B cell (primary cell): ENCODE results near the gene RNF181. TPM values are rescaled to one million over a fixed set of nuclear protein-coding genes. Genes with fewer than 3 reads are reported as not detected.

Experiments used
- ATAC-seq: fragments of 200-7000 bp; cut with Tn5 transposase; one replicate; pipeline ENCODE4 v1.10.0; 2021; ENCODE audit warnings: low read depth, mild to moderate bottlenecking, moderate number of reproducible peaks, moderate library complexity
- CTCF ChIA-PET: fragments of 350-600 bp; sonication (Branson Sonifier 250); formaldehyde crosslinking; loops from one replicate; lab custom pipeline; 2021; ENCODE audit warnings: antibody characterized with exemption, inconsistent platforms; lab: Charles Lee
- POLR2A ChIA-PET: fragments of 350-600 bp; sonication (Branson Sonifier 250); formaldehyde crosslinking; loops from one replicate; lab custom pipeline; 2021; ENCODE audit warnings: antibody characterized with exemption; lab: Charles Lee
- DNase-seq: peaks from one replicate; pipeline ENCODE4 v3.0.0; 2013
- H2AFZ ChIP-seq: 2 replicates; pipeline ENCODE4 v1.6.1; 2012; ENCODE audit warnings: mild to moderate bottlenecking, low read depth, low read length; ENCODE audit not compliant: insufficient read depth, poor library complexity, severe bottlenecking
- H3K27ac ChIP-seq, 2 donors: 1 replicate in 1 of 2; 2 replicates in 1 of 2; pipeline ENCODE4 v1.5.1; 2012 to 2013; ENCODE audit warnings: low read length in 2 of 2, mild to moderate bottlenecking in 2 of 2, moderate library complexity in 1 of 2
- H3K27me3 ChIP-seq, 4 experiments: fragments of 200-600 bp in 1 of 4; sonication (generic) in 1 of 4; replicated peaks in 1 of 4; 1 replicate in 2 of 4; 2 replicates in 2 of 4; pipeline versions ENCODE4 v1.6.1 to v1.7.0; 2013 to 2016; ENCODE audit warnings: low read length in 3 of 4, mild to moderate bottlenecking in 2 of 4, mixed read lengths in 1 of 4, moderate library complexity in 1 of 4; ENCODE audit not compliant: insufficient read depth in 4 of 4, control insufficient read depth in 3 of 4; ENCODE audit errors: control extremely low read depth in 1 of 4
- H3K36me3 ChIP-seq, 2 experiments: replicated peaks in 1 of 2; 1 replicate in 1 of 2; 2 replicates in 1 of 2; pipeline versions ENCODE4 v1.6.1 to v1.7.1; 2013; ENCODE audit warnings: low read length in 1 of 2; ENCODE audit not compliant: insufficient read depth in 2 of 2, control insufficient read depth in 1 of 2; ENCODE audit errors: control extremely low read depth in 1 of 2, extremely low read depth in 1 of 2
- H3K4me1 ChIP-seq, 2 donors: fragments of 200-600 bp in 1 of 2; sonication (generic) in 1 of 2; 1 replicate in 1 of 2; 2 replicates in 1 of 2; pipeline versions ENCODE4 v1.5.1 to v1.6.1; 2013 to 2017; ENCODE audit warnings: low read length in 2 of 2; ENCODE audit not compliant: control insufficient read depth in 2 of 2, insufficient read depth in 2 of 2
- H3K4me2 ChIP-seq: replicated peaks from 2 replicates; pipeline ENCODE3; 2012; ENCODE audit warnings: mild to moderate bottlenecking, low read depth, low read length; ENCODE audit not compliant: poor library complexity, severe bottlenecking
- H3K4me3 ChIP-seq, 5 experiments: fragments of 200-600 bp in 1 of 5; sonication (generic) in 1 of 5; 1 replicate in 3 of 5; 2 replicates in 2 of 5; pipeline versions ENCODE4 v1.5.1 to v1.7.0; 2011 to 2016; ENCODE audit warnings: low read length in 4 of 5, mild to moderate bottlenecking in 4 of 5, low read depth in 2 of 5, control low read depth in 1 of 5, moderate library complexity in 1 of 5; ENCODE audit not compliant: insufficient read depth in 1 of 5; ENCODE audit errors: control extremely low read depth in 1 of 5, extremely low read depth in 1 of 5
- H3K79me2 ChIP-seq: fragments of 200-600 bp; sonication (generic); one replicate; pipeline ENCODE4 v1.6.0; 2016; ENCODE audit warnings: low read length; ENCODE audit not compliant: control insufficient read depth, insufficient read depth
- H3K9ac ChIP-seq: fragments of 200-600 bp; sonication (generic); 2 replicates; pipeline ENCODE4 v1.6.1; 2017; ENCODE audit warnings: mild to moderate bottlenecking, low read length, moderate library complexity
- H3K9me3 ChIP-seq, 3 donors: one replicate each; pipeline versions ENCODE4 v1.6.1 to v1.7.1; 2013; ENCODE audit warnings: low read length in 2 of 3; ENCODE audit not compliant: control insufficient read depth in 2 of 3, insufficient read depth in 1 of 3; ENCODE audit errors: control extremely low read depth in 1 of 3
- H4K20me1 ChIP-seq: 2 replicates; pipeline ENCODE4 v1.6.0; 2012; ENCODE audit warnings: mild to moderate bottlenecking, low read length; ENCODE audit not compliant: insufficient read depth, control insufficient read depth, poor library complexity, severe bottlenecking
- H3K27ac Mint-ChIP-seq: one replicate; pipeline ENCODE4 v1.8.0; 2021; ENCODE audit warnings: mixed read lengths
- H3K27me3 Mint-ChIP-seq: one replicate; pipeline ENCODE4 v1.8.0; 2021; ENCODE audit warnings: mixed read lengths
- H3K4me1 Mint-ChIP-seq: one replicate; pipeline ENCODE4 v1.8.0; 2021; ENCODE audit warnings: mixed read lengths
- H3K4me3 Mint-ChIP-seq: one replicate; pipeline ENCODE4 v1.8.0; 2021; ENCODE audit warnings: mixed read lengths
- H3K9me3 Mint-ChIP-seq: one replicate; pipeline ENCODE4 v1.8.0; 2022; ENCODE audit warnings: mixed read lengths; ENCODE audit not compliant: insufficient read depth
- EZH2 ChIP-seq: IDR thresholded peaks from 2 replicates; pipeline ENCODE4 v1.6.1; 2012; ENCODE audit warnings: borderline replicate concordance, low read depth, mild to moderate bottlenecking, moderate library complexity, low read length; ENCODE audit not compliant: insufficient read depth, poor library complexity, severe bottlenecking
- WGBS: methylation state at CpG from one replicate; pipeline ENCODE4 v1.1.5; 2013; ENCODE audit warnings: missing lambda C conversion rate; ENCODE audit not compliant: insufficient coverage; 5-methylcytosine and 5-hydroxymethylcytosine counted together
- intact Hi-C: fragments of 100-400 bp; cut with micrococcal nuclease; formaldehyde crosslinking; loops from one replicate; pipeline ENCODE4 v1.10.0; 2022
- polyA plus RNA-seq: library from polyadenylated mRNA; depleted of rRNA; stranded (reverse); fragments of >200 nt; gene quantifications from 2 replicates; pipeline ENCODE4 v1.2.3, GENCODE V29; 2012
- total RNA-seq, 2 donors: library from RNA; stranded (reverse); fragments of 120-200 nt in 1 of 2; gene quantifications; 1 replicate in 1 of 2; 2 replicates in 1 of 2; pipeline versions ENCODE4 v1.2.3 to v1.2.4, GENCODE V29; 2013 to 2022
- TF ChIP-seq, protein P1 (sequence below): fragments of 200-600 bp; IDR thresholded peaks from one replicate; pipeline ENCODE4 v1.8.0; 2022; ENCODE audit warnings: antibody characterized with exemption, mild to moderate bottlenecking

Gene RNF181
- total and polyA plus RNA-seq, 2 donors (not counting 1 experiment from before 2014, with no cell fraction given), result 76.6 to 151 TPM

DNA sequence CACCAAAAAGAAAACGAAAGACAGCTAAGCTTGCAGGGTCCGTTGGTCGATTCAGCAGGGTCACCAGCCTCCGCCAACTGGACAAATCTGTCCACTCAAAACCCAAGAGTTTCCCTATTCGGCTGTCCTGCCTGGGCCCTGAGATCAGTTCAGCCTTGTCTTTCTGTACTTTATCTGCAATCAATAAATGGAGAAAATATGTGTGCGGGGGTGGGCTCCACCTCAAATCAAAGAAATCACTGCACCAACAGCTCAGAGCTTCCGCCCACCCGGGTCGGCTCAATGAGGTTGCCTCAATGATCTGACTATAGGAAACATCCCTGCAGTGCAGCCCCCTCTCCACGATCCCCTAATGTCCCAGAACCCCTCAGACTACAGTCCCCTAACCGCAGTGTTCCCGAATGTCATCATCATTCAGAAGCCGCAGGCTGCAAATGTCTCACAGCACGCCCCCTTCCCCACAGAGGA lies 34.7 kb upstream of the RNF181 start:
- peak overlapping the region; percentile 97 for H2AFZ ChIP-seq
- peak overlapping the region; percentile 60 to 96 (median 88) for H3K4me3 ChIP-seq
- intact Hi-C loops, result loop anchor here (1.0 to 2.0 kb wide), 7 partner anchors 16 to 207 kb away; partner anchors contain the start of genes ELMOD3, MAT2A, RETSAT and RNF181

More for the DNA sequence above, 34.7 kb upstream of the RNF181 start:
- peak overlapping the region; percentile 89 for H3K4me2 ChIP-seq
- POLR2A ChIA-PET, result interaction anchor here (0.6 to 2.7 kb wide), 11 partner anchors 20 to 636 kb away, joined by 3 to 19 read pairs (median 6); partner anchors contain the start of genes MAT2A, SH2D6, TGOLN2 and TMEM150A
- CTCF ChIA-PET, result interaction anchor here (0.7 to 3.5 kb wide), 10 partner anchors 10 to 261 kb away, joined by 3 to 31 read pairs (median 4); partner anchors contain the start of gene RNF181
- no peak for DNase-seq
- H4K20me1 ChIP-seq, result peaks cover 4% of the 10 kb centered on the region
- peak overlapping the region; percentile 99 for H3K27ac Mint-ChIP-seq
- H3K27me3 Mint-ChIP-seq, result no peaks in the 10 kb centered on the region
- TF ChIP-seq, protein P1, sequence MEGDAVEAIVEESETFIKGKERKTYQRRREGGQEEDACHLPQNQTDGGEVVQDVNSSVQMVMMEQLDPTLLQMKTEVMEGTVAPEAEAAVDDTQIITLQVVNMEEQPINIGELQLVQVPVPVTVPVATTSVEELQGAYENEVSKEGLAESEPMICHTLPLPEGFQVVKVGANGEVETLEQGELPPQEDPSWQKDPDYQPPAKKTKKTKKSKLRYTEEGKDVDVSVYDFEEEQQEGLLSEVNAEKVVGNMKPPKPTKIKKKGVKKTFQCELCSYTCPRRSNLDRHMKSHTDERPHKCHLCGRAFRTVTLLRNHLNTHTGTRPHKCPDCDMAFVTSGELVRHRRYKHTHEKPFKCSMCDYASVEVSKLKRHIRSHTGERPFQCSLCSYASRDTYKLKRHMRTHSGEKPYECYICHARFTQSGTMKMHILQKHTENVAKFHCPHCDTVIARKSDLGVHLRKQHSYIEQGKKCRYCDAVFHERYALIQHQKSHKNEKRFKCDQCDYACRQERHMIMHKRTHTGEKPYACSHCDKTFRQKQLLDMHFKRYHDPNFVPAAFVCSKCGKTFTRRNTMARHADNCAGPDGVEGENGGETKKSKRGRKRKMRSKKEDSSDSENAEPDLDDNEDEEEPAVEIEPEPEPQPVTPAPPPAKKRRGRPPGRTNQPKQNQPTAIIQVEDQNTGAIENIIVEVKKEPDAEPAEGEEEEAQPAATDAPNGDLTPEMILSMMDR, result no peak
- no peak for TF ChIP-seq EZH2
- H3K27ac ChIP-seq, result peak overlapping the region; percentile 73 to 90
- peaks cover 49% of the 10 kb centered on the region for H3K79me2 ChIP-seq
- no peak for ATAC-seq
- peaks cover 0 to 21% of the 10 kb centered on the region in 2 experiments for H3K36me3 ChIP-seq
- H3K4me3 Mint-ChIP-seq, result peak overlapping the region; percentile 99
- peaks cover 20 to 28% of the 10 kb centered on the region in 2 donors for H3K4me1 ChIP-seq
- no peaks in the 10 kb centered on the region for H3K27me3 ChIP-seq
- no peaks in the 10 kb centered on the region for H3K9me3 Mint-ChIP-seq
- peak overlapping the region; percentile 97 for H3K9ac ChIP-seq
- H3K4me1 Mint-ChIP-seq, result peaks cover 30% of the 10 kb centered on the region
- H3K9me3 ChIP-seq, result no peaks in the 10 kb centered on the region
- WGBS, result 14% methylated on average over 12 of the region's 14 CpGs
